Caco-2 (cell line): ENCODE measurements around the gene SRSF8. TPM values are rescaled to one million over a fixed set of nuclear protein-coding genes. Genes with fewer than 3 reads are reported as not detected.
A peak's percentile ranks its signal among the peaks of the same experiment; 100 is the strongest.

Source experiments
- BruUV-seq: library from RNA; stranded (reverse); fragments of 400-500 nt; replicated peaks from 2 replicates; lab custom pipeline; 2021; lab: Mats Ljungman, UMichigan
- CTCF ChIA-PET: fragments of 300-600 bp; sonication (Branson Sonifier 250); formaldehyde crosslinking; loops from one replicate; lab custom pipeline; 2022; ENCODE audit warnings: antibody characterized with exemption; lab: Charles Lee
- POLR2A ChIA-PET: fragments of 300-600 bp; sonication (Branson Sonifier 250); formaldehyde crosslinking; loops from one replicate; lab custom pipeline; 2022; ENCODE audit warnings: antibody characterized with exemption; lab: Charles Lee
- DNase-seq, 2 experiments: peaks; one replicate each; pipeline versions ENCODE4 v3.0.0 to v3.0.0-alpha.2; 2020 to 2022
- H3K27me3 ChIP-seq: replicated peaks from 2 replicates; pipeline ENCODE4 v1.6.0; 2011; ENCODE audit warnings: low read length; ENCODE audit not compliant: control insufficient read depth, insufficient read depth
- H3K36me3 ChIP-seq: 2 replicates; pipeline ENCODE4 v1.5.1; 2011; ENCODE audit warnings: low read length; ENCODE audit not compliant: control insufficient read depth, insufficient read depth
- H3K4me1 ChIP-seq: fragments of 250-450 bp; sonication (Bioruptor Pico); 2 replicates; pipeline ENCODE4 v1.5.1; 2020; ENCODE audit warnings: mild to moderate bottlenecking
- H3K4me3 ChIP-seq: 2 replicates; pipeline ENCODE4 v1.5.1; 2011; ENCODE audit warnings: low read depth, mild to moderate bottlenecking, control low read depth, low read length
- H3K9me3 ChIP-seq: fragments of 250-450 bp; sonication (Bioruptor Pico); 2 replicates; pipeline ENCODE4 v1.5.1; 2020; ENCODE audit warnings: mild to moderate bottlenecking, moderate library complexity
- H3K27ac Mint-ChIP-seq: one replicate; pipeline ENCODE4 v1.8.0; 2022; ENCODE audit warnings: mixed read lengths; ENCODE audit not compliant: unreplicated experiment
- H3K27me3 Mint-ChIP-seq: one replicate; pipeline ENCODE4 v1.8.0; 2022; ENCODE audit warnings: mixed read lengths; ENCODE audit not compliant: insufficient read depth, unreplicated experiment
- H3K36me3 Mint-ChIP-seq: one replicate; pipeline ENCODE4 v1.8.0; 2022; ENCODE audit warnings: mild to moderate bottlenecking, mixed read lengths; ENCODE audit not compliant: insufficient read depth, unreplicated experiment
- H3K4me1 Mint-ChIP-seq: one replicate; pipeline ENCODE4 v1.8.0; 2022; ENCODE audit warnings: low read depth, mixed read lengths; ENCODE audit not compliant: unreplicated experiment
- H3K4me3 Mint-ChIP-seq: one replicate; pipeline ENCODE4 v1.8.0; 2022; ENCODE audit warnings: mild to moderate bottlenecking, moderate library complexity, mixed read lengths; ENCODE audit not compliant: unreplicated experiment
- H3K9me3 Mint-ChIP-seq: one replicate; pipeline ENCODE4 v1.8.0; 2022; ENCODE audit warnings: mixed read lengths; ENCODE audit not compliant: unreplicated experiment
- CTCF ChIP-seq, 2 experiments: fragments of 200-600 bp in 1 of 2; IDR thresholded peaks; 1 replicate in 1 of 2; 2 replicates in 1 of 2; pipeline versions ENCODE4 v1.5.1 to v1.8.0; 2011 to 2022; ENCODE audit warnings: antibody characterized with exemption in 1 of 2, control low read depth in 1 of 2, inconsistent platforms in 1 of 2, low read depth in 1 of 2, low read length in 1 of 2, mild to moderate bottlenecking in 1 of 2, moderate library complexity in 1 of 2; ENCODE audit not compliant: insufficient read depth in 1 of 2, severe bottlenecking in 1 of 2, unreplicated experiment in 1 of 2
- intact Hi-C: fragments of 100-400 bp; cut with micrococcal nuclease; formaldehyde crosslinking; loops from one replicate; pipeline ENCODE4 v1.10.0; 2022; ENCODE audit not compliant: unreplicated experiment
- total RNA-seq: library from RNA; stranded (reverse); gene quantifications from 2 replicates; pipeline ENCODE4 v1.2.3, GENCODE V29; 2022

Gene SRSF8
- total RNA-seq, 1 experiment from 2014 or later = 44.5 TPM

GRCh38 chr11:95089620-95090542 is 23.2 kb downstream of the SRSF8 start, which contains the start of gene ENDOD1:
Gene ENDOD1 (plus strand): TSS chr11:95089846. CDS start chr11:95089928, 82 bp downstream.
- Mint-ChIP-seq H3K36me3 (peaks cover 10% of the 10 kb centered on the region), H3K27me3 (peaks cover 5% of the 10 kb centered on the region), H3K9me3 (no peaks in the 10 kb centered on the region), H3K27ac (peak within 1 kb of the TSS; percentile 71), H3K4me3 (peak within 1 kb of the TSS; percentile 89), H3K4me1 (peaks cover 29% of the 10 kb centered on the region)
- H3K4me1 ChIP-seq = peaks cover 47% of the 10 kb centered on the region
- H3K36me3 ChIP-seq = no peaks in the 10 kb centered on the region
- no TSS peak for BruUV-seq
- peak within 1 kb of the TSS; percentile 91 for H3K4me3 ChIP-seq
- DNase-seq = peak; percentile 89 to 93
- POLR2A ChIA-PET = interaction anchor here (0.6 to 4.9 kb wide), 7 partner anchors 9 to 1348 kb away, joined by 3 to 62 read pairs (median 3); partner anchors contain the start of genes C11orf54, SRSF8 and TAF1D
- H3K9me3 ChIP-seq = no peaks in the 10 kb centered on the region
- TF ChIP-seq CTCF (IDR thresholded peaks at IDR 0.05; ENCODE audit: insufficient read depth in 1 of 2, low read depth in 1 of 2, low read length in 1 of 2, severe bottlenecking in 1 of 2, unreplicated experiment in 1 of 2) = peak; percentile 24 to 40
- CTCF ChIA-PET = interaction anchor here (0.7 to 2.3 kb wide), 11 partner anchors 9 to 566 kb away, joined by 3 to 41 read pairs (median 4); partner anchors contain the start of genes CWC15, KDM4D and SRSF8
- no peaks in the 10 kb centered on the region for H3K27me3 ChIP-seq
- intact Hi-C loops = loop anchor here (1.0 kb wide), 2 partner anchors 22 to 48 kb away; no protein-coding TSS in a partner anchor

GRCh38 chr11:95091663-95092180 is 25.0 kb downstream of the SRSF8 start:
- Histone ChIP-seq H3K36me3 (no peaks in the 10 kb centered on the region), H3K4me3 (no peak overlapping the region), H3K9me3 (no peaks in the 10 kb centered on the region), H3K4me1 (peaks cover 49% of the 10 kb centered on the region), H3K27me3 (no peaks in the 10 kb centered on the region)
- DNase-seq = no peak
- peaks cover 10% of the 10 kb centered on the region for H3K36me3 Mint-ChIP-seq
- CTCF ChIA-PET = interaction anchor here (2.2 to 3.3 kb wide), 2 partner anchors 24 to 63 kb away, joined by 5 to 33 read pairs; partner anchors contain the start of gene SRSF8
- no peak for TF ChIP-seq CTCF (IDR thresholded peaks at IDR 0.05; ENCODE audit: insufficient read depth in 1 of 2, low read depth in 1 of 2, low read length in 1 of 2, severe bottlenecking in 1 of 2, unreplicated experiment in 1 of 2)
- H3K27ac Mint-ChIP-seq = peak overlapping the region; percentile 87
- peaks cover 2% of the 10 kb centered on the region for H3K27me3 Mint-ChIP-seq
- peak overlapping the region; percentile 89 for H3K4me3 Mint-ChIP-seq
- peaks cover 29% of the 10 kb centered on the region for H3K4me1 Mint-ChIP-seq
- intact Hi-C loops = no loop called here
- H3K9me3 Mint-ChIP-seq = no peaks in the 10 kb centered on the region
- BruUV-seq = no TSS peak
- POLR2A ChIA-PET = interaction anchor here (4.9 kb wide), 1 partner anchor 24 kb away, joined by 62 read pairs; the partner anchor contains the start of gene SRSF8
